Stomach (tissue), 4 donors: ENCODE measurements around the gene CPNE6.

Experiments used
- CTCF ChIP-seq, 7 experiments: fragments of 450-650 bp in 4 of 7; fragments of 200-600 bp in 3 of 7; sonication (generic) in 3 of 7; IDR thresholded peaks; one replicate each; pipeline ENCODE4 v1.5.1; 2016 to 2019; ENCODE audit warnings: antibody characterized with exemption in 7 of 7, control low read depth in 2 of 7, mild to moderate bottlenecking in 1 of 7
- EP300 ChIP-seq: sonication (generic); formaldehyde crosslinking; IDR thresholded peaks from one replicate; pipeline ENCODE4 v1.6.1; 2017; ENCODE audit warnings: antibody characterized with exemption
- POLR2AphosphoS5 ChIP-seq, 3 donors: sonication (generic); formaldehyde crosslinking; IDR thresholded peaks; one replicate each; pipeline ENCODE4 v1.6.1; 2016; ENCODE audit warnings: antibody characterized with exemption in 3 of 3

GRCh38 chr14:24092110-24092504, 20.7 kb downstream of the CPNE6 start:
- no peak for TF ChIP-seq EP300
- TF ChIP-seq CTCF (IDR thresholded peaks at IDR 0.05), result no peak
- no peak for TF ChIP-seq POLR2AphosphoS5 (IDR thresholded peaks at IDR 0.05)
